Stimulated activated CD8-positive, alpha-beta memory T cell treated with anti-CD3 and anti-CD28 coated beads, Interleukin-2, amount 100 ng/mL, for 48 hours (primary cell): ENCODE results near the gene ACSF3.

Experiments
- DNase-seq, 2 donors: peaks; one replicate each; pipeline ENCODE4 v3.0.0-alpha.2; 2020; ENCODE audit warnings: low read depth in 2 of 2

ACSF3 gene

DNA sequence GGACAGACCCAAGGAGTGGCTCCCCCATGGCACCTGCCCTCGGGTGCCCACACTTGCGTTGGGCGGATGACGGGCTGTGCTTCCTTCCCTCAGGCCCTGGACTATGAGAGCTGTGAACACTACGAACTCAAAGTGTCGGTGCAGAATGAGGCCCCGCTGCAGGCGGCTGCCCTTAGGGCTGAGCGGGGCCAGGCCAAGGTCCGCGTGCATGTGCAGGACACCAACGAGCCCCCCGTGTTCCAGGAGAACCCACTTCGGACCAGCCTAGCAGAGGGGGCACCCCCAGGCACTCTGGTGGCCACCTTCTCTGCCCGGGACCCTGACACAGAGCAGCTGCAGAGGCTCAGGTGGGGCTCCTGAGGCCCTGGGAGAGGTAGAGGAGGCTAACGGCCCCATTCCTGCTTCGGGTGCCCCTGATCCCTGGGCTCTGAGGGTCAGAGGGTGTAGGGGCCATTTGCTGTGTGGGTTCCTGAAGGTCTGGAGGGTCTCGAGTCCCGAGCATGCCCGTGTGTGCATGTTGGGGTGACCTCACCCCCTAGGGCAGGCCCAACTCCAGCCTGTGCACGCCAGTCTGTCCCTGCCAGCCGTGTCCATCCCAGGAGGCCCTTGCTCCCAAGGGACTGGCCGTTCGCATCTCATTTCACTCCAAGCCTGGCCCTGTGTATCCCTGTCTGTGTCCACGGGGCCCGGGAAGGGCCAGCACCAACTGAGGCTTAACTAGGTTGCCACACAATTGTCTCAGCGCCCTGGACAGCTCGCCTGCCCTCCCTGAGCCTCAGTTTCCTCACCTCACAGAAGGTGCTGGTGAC lies 96.7 kb downstream of the ACSF3 start:
- no peak for DNase-seq

DNA sequence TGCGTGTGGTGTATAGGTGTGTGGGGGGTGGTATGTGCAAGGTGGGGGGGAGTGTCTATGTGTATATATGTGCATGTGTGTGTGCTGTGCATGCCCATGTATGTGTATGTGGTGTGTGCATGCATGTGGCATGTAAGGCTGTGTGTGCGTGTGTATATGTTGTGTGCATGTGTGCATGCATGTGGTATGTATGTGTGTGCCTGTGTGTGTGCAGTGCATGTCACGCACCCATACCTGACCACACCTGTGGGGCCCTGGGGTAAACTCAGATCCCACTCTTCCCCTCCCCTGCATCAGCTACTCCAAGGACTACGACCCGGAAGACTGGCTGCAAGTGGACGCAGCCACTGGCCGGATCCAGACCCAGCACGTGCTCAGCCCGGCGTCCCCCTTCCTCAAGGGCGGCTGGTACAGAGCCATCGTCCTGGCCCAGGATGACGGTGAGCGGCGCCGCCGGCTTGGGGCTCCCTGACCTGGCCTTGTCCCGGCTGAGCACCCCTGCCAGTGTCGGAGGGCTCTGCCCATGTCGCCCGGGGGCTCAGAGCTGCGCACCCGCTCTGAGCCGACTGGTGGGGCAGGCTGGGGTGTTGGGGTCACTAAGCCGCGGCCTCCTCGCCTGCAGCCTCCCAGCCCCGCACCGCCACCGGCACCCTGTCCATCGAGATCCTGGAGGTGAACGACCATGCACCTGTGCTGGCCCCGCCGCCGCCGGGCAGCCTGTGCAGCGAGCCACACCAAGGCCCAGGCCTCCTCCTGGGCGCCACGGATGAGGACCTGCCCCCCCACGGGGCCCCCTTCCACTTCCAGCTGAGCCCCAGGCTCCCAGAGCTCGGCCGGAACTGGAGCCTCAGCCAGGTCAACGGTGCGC lies 97.6 kb downstream of the ACSF3 start:
- DNase-seq = no peak

GRCh38 chr16:89191901-89192185 lies 98.2 kb downstream of the ACSF3 start:
- DNase-seq = no peak

GRCh38 chr16:89192186-89192955 lies 98.7 kb downstream of the ACSF3 start:
- DNase-seq = peak; percentile 64 to 71

- DNase-seq = peak; percentile 49
Observed at GRCh38 chr16:89192956-89193575, 99.4 kb downstream of the ACSF3 start.

DNA sequence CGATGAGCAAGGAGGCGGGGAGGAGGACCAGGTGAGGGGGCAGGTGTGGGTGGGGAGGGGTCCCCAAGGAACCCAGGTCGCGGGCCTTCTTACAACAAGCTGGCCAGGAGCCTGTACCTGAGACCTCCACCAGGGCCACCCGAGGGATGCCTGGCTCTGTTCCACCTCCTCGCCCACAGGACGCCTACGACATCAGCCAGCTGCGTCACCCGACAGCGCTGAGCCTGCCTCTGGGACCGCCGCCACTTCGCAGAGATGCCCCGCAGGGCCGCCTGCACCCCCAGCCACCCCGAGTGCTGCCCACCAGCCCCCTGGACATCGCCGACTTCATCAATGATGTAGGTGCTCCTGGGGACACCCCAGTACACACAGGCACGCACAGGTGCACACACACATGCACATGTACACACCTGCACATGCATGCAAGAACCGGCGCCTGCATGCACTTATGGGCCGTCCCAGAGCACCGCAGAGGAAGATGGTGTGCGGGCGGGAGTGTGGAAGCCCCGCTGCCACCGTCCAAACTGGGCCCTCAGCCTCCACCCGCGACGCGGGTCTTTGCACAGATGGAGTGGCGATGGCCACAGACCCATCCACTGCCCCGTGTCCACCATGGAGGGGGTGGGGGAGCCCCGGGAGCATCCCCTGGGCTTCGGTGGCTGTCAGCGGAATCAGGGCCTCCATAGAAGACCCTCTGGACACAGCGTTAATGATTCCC lies 100.1 kb downstream of the ACSF3 start:
- no peak for DNase-seq

DNA sequence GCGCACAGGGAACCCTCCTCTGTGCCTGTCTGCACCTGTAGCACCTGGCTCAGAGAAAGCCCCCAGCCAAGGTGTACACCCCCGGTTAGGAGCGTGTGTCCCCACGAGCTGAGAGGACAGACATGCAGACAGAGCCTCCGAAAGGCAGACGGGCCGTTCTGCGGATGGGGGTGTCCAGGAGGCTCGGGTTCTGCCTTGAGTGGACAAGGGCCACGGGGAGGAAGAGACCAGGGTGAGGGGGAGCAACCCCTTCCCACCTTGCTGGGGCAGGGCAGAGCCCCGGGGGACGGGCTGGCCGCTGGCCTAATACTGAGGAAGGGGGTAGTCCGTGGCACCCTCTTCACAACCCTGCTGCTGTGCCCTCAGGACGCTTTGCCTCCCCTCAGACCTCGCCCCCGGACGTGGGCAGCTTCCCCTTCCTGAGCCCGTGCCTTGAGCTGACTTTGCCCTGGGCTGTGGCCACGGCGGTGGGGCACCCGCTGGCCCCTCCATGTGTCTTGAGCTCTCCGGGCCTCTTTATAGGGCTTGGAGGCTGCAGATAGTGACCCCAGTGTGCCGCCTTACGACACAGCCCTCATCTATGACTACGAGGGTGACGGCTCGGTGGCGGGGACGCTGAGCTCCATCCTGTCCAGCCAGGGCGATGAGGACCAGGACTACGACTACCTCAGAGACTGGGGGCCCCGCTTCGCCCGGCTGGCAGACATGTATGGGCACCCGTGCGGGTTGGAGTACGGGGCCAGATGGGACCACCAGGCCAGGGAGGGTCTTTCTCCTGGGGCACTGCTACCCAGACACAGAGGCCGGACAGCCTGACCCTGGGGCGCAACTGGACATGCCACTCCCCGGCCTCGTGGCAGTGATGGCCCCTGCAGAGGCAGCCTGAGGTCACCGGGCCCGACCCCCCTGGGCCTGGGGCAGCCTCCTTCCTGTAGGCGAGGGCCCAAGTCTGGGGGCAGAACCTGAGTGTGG lies 101.0 kb downstream of the ACSF3 start:
- no peak for DNase-seq

DNA sequence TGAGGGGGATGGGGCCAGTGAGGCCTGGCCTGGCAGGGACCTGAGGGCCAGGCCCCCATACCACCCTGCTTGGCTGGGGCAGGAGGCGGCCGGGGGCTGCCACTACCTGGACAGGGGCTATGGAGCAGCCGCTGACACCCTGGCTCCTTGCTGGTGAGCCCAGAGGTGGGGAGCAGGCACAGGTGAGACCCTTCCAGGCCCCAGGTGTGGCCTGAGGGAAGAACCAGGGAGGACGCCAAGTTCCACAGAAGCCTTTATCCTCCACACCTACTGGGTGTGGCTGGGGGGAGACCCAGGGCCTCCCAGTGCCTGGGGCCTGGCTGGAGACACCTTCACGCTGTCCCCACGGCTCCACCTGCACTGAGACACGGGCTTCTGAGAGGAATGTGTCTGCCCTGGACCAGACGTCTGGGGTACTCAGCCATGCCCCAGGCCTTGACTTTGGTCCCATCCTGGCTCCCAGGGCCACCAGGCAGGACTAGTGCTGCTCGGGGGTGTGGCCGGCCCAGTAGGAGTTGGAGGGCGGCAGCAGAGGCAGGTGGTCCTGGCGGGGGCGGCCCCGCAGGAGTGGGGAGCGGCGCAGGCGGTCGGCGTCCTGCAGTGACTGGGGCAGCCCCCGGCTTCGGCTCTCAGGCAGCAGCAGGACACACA lies 102.0 kb downstream of the ACSF3 start:
- no peak for DNase-seq

DNA sequence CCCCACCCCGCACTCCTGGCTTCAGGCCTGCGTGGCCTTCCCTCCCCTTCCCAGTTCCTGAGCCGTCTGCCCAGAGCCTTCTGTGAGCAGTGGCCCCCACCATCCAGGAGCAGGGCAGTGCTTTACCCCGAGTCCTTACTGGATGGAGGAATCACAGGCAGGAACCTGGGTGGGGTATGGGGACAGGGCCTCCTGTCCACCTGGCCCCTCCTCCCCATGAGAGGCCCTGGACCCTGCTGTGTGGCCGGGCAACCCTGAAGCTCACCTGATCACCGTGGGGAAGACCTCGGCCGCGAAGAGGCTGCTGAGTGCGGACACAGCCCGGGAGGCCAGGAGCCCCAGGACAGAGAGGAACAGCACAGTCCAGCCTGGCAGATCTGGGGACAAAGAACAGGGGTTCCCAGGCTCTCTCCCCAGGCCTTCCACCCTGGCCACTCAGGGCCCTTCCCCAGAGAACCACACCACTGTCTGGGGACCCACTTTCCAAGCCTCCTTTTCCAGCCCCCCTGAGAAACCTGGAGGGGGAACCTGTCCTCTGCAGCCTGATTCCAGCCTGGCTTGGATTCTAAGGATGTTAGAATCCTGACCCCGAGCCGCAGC lies 103.5 kb downstream of the ACSF3 start:
- DNase-seq = no peak

DNA sequence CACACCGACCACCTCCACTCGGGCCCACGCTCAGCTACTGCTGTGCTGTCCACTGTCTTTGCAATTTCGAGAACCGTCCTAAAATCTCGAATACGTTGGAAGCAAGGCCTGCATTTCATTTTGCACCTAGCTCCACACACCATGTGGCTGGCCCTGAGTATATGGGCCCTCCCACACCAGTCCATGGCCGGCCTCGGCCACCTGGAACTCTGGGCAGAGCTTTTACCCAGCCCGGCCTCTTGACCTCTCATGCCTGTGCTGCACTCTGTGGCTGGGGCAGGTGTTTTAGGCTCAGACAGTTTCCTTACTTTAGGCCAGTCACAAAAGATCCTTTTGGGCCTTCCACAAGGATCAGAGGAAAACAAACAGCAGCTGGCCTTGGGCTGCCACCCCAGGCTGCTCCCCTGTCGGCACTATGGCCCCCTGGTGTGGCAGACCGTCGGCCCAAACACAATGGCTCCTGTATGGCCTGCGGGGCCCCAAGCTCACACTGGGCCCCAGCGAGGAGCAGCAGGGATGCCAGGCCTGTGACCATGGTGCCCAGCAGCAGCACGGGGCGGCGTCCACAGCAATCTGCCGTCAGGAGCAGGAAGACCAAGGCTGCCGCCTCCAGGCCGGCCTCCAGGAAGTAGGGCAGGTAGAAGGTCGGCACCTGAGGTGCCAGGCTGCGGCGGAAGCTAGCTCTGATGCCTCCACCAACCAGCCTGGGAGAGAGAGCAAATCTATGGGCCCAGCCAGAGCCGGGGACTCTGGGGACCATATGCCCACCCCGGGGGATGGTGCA lies 104.2 kb downstream of the ACSF3 start:
- no peak for DNase-seq

DNA sequence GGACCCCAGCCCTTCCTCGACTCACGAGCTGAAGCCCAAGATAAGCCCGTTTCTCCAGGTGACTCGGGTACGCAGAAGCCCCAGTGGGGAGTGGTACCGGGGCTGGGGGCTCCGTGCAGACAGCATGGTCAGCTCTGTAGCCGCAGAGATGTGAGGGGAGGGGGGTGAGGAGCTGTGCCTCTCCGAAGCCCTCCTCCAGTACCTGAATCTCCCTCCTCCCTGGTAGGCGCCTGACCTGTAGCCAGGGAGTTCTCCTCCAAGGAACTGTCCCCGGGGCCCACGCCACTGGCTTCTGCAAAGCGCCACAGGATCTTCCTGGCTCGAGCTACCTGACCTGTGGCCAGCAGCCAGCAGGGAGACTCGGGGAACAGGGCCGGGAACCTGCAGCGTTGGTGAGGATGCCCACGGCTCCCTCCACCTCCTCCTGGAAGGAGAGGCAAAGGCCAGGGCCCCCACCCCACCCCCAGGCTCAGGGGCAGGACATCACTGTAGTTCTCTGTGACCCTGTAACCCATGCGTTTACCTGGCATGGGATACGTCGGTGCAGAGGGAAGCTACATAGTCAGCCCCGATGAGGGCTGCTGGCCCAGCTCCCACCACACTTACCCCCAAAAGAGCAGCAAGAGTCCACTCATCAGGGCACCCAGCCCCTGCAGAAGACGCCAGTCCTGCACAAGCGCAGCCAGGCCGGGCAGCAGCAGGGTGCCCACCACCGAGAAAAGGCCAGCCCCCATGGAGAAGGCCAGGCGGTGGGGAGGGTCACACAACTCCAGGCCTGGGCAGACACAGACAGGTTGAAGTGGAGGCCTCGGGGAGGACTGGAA lies 105.0 kb downstream of the ACSF3 start:
- no peak for DNase-seq

DNA sequence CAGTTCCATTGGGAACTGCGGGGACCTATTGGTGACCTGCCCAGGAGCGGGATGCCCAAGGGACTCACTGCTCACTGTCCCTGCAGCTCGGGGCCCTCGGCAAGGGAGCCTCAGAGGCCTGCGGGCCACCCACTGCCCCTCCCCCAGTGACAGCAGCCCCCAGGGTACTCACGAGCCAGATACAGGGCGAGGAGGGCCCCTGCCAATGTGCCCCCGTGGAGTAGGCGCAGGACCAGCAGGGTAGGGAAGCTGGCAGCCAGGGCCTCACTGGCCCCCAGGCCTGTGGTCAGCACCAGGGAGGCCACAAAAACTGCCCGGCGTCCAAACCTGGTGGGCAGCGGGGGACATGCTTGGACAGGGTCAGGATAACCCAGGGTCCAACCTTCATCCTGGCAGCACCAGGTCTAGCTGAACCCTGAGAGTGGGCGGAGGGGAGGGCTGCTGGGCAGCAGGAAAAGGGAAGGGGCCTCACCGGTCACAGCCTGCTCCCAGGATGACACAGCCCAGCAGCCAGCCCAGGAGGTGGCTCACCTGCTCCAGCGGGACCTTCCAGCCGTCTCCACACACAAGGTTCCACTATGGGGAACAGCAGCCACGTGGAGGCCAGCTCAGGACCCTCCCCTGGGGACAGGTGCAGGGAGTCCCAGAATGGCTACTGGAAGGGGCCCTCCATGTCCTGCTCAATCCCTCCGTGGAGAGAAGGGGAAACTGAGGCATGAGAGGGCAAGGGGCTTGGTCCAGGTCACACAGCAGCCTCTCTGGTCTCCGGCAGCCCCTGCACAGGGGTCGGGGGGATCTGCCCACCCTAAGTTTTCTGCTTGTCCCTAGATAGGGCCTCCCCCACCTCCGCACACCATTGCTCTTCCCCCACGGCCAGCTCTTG lies 105.8 kb downstream of the ACSF3 start:
- no peak for DNase-seq

GRCh38 chr16:89200124-89200849 lies 106.6 kb downstream of the ACSF3 start, which contains the start of gene SLC22A31:
Gene SLC22A31 (minus strand): TSS chr16:89200537. CDS start chr16:89200501, 36 bp downstream.
- no peak for DNase-seq

GRCh38 chr16:89200850-89201411 lies 107.3 kb downstream of the ACSF3 start:
- no peak for DNase-seq
